Hematopoietic multipotent progenitor cell treated with erythropoietin and hydrocortisone succinate and interleukin-3 and kit ligand, for 8 days (in vitro differentiated cells): ENCODE results near the gene TNXB.
A peak's percentile ranks its signal among the peaks of the same experiment; 100 is the strongest.
"Not testable (repeated sequence)": the region's sequence is repeated elsewhere in the genome, so short reads cannot be mapped to it uniquely, and the experiment has no call there.

Experiments used
- DNase-seq: peaks from one replicate; pipeline ENCODE4 v3.0.0-alpha.2; 2015

Gene TNXB

GRCh38 chr6:32144238-32144637, 35.1 kb upstream of the TNXB start:
- not testable (repeated sequence) for DNase-seq

DNA sequence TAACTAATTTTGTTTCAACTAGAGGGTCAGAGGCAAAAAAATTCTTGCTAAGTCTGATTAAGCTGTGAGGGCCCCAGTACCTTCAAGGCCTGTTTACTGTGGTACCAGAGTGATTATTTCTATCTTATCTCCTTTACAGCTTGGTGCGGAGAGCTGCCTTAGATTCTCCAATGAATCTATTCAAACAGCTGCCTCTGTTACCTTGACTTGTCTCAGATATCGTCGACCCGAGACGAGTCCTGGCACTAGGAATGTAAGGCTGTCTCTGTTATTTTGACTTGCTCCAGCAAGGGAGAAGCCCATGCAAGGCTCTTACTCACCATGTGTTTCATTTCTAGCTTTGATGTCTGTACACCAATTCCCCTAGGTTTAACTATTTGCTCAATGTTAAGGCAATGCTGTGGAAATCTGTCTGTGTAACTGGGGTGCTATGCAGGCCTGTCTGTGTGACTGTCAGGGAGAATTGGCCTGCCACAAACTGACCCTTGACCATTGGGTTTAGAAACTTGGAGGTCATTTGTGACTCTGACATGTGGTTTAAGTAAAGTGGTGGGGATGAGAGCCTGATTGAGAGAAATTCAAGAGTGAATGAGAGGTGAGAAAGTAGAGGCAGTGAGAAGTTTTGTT, 31.4 kb upstream of the TNXB start:
- DNase-seq = peak; percentile 76

GRCh38 chr6:32139590-32139989, 30.5 kb upstream of the TNXB start:
- no peak for DNase-seq

DNA sequence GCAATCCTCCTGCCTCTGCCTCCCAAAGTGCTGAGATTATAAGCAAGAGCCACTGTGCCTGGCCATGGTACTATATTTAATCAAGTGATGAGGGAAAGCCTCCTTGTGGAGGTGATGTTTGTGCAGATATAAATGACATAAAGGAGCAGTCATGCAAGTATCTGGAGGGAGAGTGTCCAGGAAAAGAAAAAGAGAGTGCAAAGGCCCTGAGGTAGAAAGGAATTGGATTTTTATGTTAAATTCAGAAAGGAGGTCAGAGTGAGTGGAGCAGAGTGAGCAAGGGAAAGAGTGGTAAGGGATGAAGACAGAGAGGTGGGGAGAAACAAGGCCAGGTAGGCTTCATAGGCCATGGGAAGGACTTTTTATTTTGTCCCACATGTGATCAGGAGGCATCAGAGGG, 28.3 kb upstream of the TNXB start:
- no peak for DNase-seq

GRCh38 chr6:32133786-32134185, 24.6 kb upstream of the TNXB start:
- DNase-seq = no peak

DNA sequence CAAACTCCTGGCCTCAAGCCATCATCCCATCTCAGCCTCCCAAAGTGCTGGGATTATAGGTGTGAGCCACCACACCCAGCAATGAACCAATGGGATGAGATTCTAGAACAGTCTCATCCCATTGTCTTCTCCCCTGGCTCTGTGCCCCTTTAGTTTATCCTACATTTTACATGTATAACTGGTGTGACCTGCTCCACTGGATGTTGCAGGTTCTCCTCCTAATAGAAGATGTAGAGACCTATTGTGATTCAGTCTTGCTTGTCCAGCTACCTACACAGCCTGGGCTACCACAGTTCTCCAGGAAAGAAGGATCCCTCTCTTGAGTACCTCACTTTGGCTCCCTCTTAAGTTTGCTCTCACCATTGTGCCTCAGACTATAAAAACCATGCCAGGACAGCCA, 23.0 kb upstream of the TNXB start:
- DNase-seq = no peak

DNA sequence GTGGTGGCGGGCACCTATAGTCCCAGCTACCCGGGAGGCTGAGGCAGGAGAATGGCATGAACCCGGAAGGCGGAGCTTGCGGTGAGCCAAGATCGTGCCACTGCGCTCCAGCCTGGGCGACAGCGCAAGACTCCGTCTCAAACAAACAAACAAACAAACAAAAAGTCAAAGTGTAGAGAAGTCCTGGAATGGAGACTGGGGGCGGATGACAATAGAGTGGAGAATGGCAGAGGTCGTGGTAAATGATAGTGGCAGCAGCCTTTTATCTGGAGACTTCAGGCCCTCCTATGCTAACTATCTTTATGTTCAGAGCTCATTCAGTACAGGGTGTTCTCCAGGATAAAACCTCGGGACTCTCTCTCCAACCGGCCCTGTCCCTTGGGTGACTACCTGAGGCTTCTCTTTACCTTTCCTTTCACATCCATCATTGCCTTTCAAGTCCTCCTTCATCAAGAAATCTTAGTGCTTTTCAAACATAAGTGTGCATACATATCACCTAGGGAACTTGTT, 22.4 kb upstream of the TNXB start:
- peak; percentile 95 for DNase-seq

GRCh38 chr6:32129297-32130088, 20.4 kb upstream of the TNXB start:
- DNase-seq = peak; percentile 35

DNA sequence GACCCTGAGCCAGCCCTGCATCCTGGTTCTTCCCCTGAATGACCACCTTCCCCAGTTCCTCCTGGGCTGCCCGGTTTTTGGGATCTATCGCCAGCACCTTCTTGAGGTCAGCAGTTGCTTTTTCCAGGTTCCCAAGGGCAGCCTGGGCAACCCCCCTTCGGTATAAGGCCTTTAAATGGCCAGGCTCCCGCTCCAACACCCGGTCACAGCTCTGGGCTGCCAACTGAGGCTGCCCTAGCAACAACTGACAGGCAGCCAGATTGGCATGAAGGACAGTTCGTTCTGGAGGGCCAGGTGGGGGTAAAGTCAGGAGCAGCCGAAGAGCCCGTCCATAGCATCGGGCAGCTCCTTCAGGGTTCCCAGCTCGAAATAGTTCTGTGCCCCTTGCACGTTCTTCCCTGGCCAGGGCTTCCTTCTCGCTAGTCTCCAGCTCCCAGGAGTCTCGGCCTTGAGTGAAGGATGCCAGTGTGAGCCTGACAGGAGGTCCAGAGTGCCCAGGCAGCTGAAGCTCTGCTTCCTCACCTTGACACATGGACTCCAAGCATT, 19.7 kb upstream of the TNXB start:
- no peak for DNase-seq

- DNase-seq = peak; percentile 100
These were observed 18.8 kb upstream of the TNXB start, which contains the start of gene ATF6B for GRCh38 chr6:32127717-32128592. Gene ATF6B, minus strand, starts transcription at chr6:32128246. Its CDS starts 39 bp downstream, at chr6:32128207.

DNA sequence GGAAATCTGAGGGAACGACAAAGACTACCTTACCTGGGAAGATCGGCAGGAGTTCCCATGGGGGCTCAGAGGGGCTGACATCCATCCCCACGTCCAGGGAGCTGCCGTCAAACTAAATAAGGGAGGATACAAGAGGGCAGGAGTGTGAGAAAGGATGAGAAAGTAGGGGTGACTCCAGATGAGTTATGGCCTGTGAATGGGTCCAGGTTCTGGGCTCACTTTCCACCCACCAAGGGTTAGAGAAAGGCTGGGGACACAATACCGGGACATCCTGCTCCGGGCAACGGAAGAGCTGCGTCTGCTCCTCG, 18.2 kb upstream of the TNXB start:
- DNase-seq = no peak

- no peak for DNase-seq
These were observed 17.7 kb upstream of the TNXB start for GRCh38 chr6:32126880-32127279.

DNA sequence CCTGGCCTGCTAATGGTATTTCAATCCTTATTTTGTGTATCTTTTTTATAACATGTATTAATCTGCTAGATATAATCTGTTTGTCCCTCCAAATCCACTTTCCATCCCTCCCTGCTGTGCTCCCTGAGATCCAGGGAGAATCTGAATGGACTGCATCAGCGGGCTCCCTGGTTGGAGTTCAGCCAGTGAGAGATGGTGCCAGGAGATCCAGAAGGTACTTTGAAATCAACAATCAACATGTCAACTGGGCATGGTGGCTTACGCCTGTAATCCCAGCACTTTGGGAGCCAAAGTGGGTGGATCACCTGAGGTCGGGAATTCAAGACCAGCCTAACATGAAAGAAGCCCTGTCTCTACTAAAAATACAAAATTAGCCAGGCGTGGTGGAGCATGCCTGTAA, 14.5 kb upstream of the TNXB start:
- DNase-seq = no peak

GRCh38 chr6:32120573-32121059, 11.5 kb upstream of the TNXB start:
- DNase-seq = no peak

GRCh38 chr6:32118782-32119628, 9.9 kb upstream of the TNXB start:
- peak; percentile 83 for DNase-seq

- DNase-seq = no peak
These were observed 8.3 kb upstream of the TNXB start for GRCh38 chr6:32117461-32117860.

GRCh38 chr6:32116674-32117073, 7.5 kb upstream of the TNXB start:
- DNase-seq = peak; percentile 43

DNA sequence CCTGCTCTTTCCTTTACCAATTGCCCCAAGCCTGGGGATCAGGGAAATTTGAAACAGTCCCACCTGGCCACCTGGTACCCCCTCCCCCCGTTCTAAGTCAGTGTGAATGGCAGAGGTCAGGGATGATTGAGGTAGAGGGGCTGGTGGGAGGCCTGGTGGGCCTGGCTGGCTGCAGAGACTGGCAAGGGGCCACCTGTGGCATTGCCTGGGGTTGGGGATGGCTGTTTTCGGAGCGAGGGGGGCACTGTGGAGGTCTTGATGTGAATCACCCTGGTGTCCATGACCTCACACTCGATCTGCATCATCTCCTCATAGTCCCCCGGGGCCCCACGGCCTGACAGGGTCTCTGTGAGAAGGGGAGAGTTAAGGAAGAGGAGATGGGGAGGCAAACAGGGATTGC, 6.5 kb upstream of the TNXB start:
- DNase-seq = no peak

- no peak for DNase-seq
These were observed 5.7 kb upstream of the TNXB start for GRCh38 chr6:32114796-32115195.

DNA sequence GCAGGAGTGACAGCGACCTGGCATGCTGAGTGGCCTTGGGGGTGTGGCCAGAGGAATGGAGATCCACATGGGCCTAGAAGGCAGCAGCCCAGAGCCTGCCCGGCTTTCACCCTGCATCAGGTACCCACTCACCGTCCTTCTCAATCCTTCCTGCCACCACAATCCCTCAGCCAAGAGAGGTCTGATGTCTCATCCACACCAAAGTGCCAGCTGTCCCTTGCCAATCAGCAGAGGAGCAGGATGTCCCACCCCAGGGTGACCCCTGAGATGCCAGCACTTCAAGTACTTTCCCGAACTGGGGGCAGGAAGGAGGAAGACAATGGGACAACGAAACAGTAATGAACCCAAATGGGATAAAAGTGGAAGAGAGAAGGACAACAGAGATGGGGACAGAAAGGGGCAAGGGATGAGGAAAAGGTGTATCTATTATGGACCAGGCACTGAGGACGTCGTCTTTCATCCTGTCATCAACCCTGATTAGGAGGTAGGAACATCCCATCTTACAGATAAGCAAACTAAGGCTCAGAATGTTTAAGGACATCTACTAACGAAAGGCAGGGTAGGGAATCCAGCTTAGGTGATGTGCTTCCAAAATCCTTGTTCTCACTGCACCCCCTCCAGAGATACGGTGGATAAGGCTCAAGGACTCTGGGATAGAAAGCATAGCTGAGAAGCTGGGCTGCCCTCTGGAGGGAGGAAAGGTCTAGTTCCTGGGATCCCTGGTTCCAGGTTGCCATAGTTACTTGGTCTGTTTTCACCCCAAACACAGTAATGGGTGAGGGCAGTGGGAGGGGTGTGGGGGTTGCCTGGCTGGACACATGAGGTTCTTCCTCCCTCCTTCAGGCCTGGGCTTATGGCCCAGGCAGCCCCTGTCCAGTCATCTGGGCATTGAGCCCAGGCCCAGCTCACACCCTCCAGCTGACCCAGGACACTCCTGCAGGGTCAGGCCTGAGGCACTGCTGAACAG, 4.5 kb upstream of the TNXB start:
- no peak for DNase-seq
